Measurements from ENCODE around the gene GCNT1. TPM values are rescaled to one million over a fixed set of nuclear protein-coding genes. Genes with fewer than 3 reads are reported as not detected.
"Not testable (repeated sequence)": the region's sequence is repeated elsewhere in the genome, so short reads cannot be mapped to it uniquely, and the experiment has no call there.

Gene GCNT1
- total RNA-seq, 1 donor from 2014 or later, result 2.0 TPM

DNA sequence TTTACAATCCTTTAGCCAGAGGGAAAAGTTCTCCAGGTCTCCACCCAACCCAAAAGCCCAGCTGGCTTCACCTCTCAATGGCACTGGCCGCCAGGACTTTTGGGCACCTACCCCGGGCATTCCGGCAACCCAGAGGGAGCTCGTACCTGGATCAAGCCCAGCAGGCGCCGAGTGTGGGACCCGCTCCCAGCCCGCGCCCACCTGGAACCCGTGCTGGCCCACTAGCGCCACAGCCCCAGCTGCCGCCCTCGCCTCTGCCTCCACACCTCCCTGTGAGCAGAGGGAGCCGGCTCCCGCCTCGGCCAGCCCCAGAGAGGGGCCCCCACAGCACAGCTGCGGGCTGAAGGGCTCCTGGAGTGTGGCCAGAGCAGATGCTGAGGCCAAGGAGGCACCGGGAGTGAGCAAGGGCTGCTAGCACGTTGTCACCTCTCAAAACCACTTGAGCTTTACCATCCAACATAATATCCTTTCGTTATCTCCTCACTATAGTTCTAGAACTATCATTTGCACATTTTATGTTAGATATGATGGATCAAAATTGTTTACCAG, 69.7 kb downstream of the GCNT1 start:
- no peak for DNase-seq (ENCODE audit: low spot score)
- intact Hi-C loops (cut with DNase I), result no loop called here

DNA sequence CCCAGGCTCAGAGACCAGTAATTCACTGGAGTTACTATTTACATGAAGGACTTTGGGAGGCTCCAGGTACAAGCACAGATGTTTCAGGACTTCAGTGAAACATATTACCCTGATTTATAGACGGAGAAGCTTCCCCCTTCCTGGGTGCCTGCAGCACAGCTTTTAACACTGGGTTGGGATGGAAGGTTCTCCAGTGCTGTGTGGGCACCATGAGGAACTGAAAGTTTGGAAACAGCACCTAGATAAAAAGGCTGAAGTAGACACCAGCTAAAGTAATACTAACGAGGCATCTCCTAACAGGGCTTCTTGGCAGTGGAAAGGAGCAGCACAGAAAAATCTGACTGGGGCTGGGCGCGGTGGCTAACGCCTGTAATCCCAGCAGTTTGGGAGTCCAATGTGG, 70.7 kb downstream of the GCNT1 start:
- DNase-seq (ENCODE audit: low spot score), result no peak
- intact Hi-C loops (cut with DNase I), result no loop called here

DNA sequence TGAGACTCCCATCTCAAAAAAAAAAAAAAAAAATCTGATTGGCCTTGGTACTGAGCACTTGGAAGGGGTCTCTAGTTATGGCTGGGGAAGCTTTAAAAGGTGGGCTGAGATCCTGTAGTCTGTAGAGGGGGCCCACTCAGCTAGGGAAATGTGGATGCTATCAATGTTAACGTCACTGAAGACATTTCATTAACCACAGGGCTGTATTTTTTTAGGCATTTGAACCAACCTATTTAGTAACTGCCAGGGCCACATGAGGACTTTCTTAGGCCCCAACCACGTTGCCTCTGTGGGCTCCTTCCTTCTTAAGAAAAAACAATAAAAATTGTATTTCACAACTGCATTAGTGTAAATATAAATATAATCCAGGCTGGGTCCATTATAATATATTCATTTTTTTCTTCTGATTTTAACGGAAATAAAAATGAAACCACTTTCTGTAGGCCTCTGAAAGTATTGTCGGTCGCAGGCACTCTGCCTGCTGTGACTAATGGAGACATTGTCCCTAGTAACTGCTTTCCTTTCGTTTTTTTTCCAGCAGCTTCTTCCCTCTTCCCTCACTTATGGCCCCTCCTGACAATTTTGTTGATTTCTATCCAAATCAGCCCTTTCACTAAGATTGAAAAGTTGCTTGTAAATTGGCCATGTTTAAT, 71.6 kb downstream of the GCNT1 start:
- no peak for DNase-seq (ENCODE audit: low spot score)
- intact Hi-C loops (cut with DNase I), result no loop called here

DNA sequence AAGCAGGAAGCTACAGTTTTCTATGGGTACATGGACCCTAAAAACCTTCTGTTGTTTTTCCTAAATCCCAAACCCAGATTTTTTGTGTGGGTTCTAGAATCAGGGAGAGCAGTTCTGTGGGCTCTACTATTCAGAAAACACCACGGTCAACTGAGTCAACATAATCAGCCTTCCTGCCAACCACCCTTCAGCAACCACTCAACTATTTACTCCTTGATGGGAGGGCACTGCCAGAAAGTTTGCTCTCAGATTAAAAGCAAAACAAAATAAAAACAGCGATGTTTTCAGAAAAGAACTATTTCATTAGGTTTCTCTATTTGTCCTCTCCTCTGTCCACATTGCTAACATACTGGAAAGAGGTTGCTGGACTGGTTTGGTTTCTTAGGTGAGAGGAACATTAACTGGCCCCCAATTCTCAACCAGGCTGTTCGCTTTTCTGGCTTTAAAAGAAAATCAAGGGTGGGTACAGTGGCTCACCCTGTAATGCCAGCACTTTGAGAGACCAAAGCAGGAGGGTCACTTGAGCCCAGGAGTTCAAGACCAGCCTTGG, 72.3 kb downstream of the GCNT1 start:
- intact Hi-C loops (cut with DNase I), result no loop called here
- no peak for DNase-seq (ENCODE audit: low spot score)

DNA sequence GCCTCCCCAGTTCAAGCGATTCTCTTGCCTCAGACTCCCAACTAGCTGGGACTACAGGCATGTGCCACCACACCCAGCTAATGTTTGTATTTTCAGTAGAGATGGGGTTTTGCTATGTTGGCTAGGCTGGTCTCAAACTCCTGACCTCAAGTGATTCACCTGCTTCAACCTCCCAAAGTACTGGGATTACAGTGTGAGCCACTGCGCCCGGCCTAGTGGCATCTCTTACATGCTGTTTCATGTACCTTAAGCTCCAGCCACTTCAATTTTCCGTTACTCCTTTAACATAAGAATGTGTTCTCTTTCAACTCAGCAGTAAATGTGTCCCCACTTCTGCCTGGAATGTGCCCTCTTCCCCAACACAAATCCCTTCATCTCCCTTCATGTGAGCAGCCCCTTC, 73.9 kb downstream of the GCNT1 start:
- DNase-seq (ENCODE audit: low spot score); intact Hi-C loops (cut with DNase I): not testable (repeated sequence)

DNA sequence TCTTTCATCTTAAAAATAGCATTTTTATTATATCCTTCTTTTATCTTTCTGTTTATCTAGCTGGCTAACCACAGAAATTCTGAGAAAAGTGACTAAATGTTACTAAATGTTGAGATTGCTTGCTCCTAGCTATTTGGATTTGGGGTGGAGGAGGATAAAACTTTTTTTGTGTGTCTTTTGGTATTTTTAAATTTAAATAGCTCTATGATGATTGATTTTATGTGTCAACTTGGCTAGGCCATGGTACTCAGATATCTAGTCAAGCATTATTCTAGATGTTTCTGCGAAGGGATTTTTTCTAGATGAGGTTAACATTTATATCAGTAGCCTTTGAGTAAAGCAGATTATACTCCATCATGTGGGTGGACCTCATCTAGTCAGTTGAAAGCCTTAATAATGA, 75.0 kb downstream of the GCNT1 start:
- intact Hi-C loops (cut with DNase I), result no loop called here
- no peak for DNase-seq (ENCODE audit: low spot score)

DNA sequence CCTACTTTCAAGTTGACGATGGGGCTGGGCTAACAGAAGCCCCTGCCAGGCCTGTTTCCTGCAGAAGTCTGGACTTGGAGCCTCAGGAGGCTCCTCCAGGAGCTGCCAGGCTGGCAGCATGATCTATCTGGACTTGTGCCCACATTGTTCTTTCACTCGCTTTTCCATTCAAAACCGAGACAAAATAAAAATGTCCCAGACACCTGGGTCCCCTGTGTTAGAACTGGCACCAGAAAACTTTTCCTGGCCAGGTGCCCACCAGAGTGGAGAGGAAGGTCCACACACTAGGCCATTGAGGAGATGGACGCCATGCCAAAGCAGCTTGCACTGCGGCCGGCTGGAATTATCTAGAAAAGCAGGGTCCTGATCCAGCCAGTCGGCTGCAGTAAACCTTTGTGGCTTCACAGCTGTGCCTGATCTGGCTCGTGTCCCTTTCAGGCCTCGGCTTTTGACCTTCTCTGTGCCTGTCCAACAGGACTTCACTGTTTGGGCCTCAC, 78.2 kb downstream of the GCNT1 start:
- no peak for DNase-seq (ENCODE audit: low spot score)
- intact Hi-C loops (cut with DNase I), result no loop called here

DNA sequence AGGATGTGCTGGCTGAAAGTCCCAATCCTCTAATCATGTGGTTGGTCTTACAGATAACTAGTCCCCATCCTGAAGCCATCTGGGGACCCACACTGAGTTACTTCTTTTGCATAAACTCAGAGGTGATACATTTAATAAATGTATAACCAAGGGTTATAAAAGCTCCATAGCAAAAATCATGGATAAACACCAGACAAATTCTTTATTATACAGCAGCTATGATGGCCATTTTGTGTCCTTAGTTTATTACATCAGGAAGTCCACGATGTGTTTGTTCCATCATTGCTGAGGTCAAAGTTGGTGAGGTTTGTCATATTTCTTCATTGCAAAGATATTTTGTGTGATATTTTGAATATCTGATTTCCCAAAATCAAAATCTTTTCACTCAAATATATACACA, 80.2 kb downstream of the GCNT1 start:
- intact Hi-C loops (cut with DNase I), result no loop called here
- DNase-seq (ENCODE audit: low spot score), result no peak

DNA sequence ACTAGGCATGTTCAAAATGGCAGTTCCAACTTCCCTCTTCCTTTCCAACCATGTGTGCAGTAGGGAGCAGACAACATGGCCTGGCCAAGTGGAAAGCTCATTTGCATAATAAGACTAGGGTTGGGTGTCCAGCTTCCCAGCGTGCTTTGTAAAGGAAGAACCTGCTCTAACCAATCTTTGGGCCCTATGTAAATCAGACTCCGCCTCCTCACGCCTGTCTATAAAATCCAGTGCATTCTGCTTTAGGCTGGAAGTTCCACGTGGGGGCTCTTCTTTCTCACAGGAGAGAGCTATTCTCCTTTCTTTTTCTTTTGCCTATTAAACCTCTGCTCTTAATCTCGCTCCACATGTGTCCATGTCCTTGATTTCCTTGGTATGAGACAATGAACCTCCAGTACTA, 83.4 kb downstream of the GCNT1 start:
- intact Hi-C loops (cut with DNase I), result no loop called here
- DNase-seq (ENCODE audit: low spot score), result no peak

DNA sequence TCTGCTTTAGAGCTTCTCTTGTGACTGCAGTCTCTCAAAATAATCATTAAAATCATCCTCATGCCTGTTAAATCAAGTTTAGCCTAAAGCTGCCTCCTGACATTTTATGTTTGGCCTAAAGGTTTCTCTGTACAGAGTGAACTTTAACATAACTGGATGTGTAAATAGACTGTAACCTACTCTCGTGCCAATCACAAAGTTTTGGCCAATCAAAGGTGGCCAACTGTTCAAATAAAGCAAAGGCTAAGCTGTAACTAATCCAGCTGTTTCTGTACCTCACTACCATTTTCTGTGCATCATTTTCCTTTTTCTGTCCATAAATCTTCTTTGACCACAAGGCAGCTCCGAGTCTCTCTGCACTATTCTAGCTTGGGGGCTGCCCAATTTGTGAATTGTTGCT, 86.2 kb downstream of the GCNT1 start:
- no peak for DNase-seq (ENCODE audit: low spot score)
- intact Hi-C loops (cut with DNase I), result no loop called here

DNA sequence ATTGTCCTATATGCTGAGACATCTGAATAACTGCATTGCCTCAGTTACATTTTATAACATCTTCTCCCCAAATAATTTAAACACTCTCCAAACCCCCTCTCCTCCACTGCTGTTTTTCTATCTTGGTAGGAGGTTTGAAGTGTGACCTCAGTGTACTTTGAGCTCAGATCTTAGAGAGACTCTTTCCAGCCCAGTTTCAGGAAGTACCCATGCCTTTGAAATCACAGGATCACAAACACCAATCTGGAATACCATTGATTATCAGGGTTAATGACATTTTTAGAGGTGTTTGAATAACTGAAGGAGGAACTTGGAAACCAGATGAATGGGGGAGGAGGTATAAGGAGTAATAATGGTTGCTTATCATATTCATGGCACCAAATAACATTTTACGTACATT, 93.2 kb downstream of the GCNT1 start:
- intact Hi-C loops (cut with DNase I), result no loop called here
- no peak for DNase-seq (ENCODE audit: low spot score)

DNA sequence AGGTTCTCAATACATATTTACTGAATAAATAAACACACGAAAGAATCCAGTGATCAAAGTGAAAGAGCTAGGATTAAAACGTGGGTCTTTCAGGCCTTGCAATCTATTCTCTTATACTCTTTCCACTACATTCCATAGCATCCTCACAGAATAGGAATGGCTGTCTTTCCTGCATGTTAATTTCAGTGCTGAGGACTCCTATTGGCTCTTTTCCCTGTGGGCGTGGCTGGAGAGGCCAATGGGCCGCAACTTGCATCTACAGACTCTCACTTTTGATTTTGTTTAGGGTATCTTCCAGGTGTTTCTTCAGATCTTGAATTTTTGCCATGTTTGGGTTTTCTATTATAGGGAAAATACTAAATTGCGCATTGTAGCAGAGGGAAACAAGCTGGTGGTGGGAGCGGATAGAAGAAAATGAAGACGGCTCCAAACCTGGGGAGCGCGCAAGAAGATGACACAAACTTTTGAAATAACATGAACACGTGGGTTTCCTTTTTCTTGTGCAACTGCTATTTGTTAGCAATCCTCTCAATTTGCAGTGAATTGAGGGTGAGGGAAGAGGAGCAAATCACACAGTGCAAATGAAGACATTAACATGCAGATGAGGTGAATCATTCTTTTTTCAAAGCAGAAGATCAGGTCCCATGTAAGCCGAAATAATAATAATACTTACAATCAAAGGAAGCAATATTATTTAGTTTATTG, 93.9 kb downstream of the GCNT1 start:
- intact Hi-C loops (cut with DNase I), result no loop called here

DNA sequence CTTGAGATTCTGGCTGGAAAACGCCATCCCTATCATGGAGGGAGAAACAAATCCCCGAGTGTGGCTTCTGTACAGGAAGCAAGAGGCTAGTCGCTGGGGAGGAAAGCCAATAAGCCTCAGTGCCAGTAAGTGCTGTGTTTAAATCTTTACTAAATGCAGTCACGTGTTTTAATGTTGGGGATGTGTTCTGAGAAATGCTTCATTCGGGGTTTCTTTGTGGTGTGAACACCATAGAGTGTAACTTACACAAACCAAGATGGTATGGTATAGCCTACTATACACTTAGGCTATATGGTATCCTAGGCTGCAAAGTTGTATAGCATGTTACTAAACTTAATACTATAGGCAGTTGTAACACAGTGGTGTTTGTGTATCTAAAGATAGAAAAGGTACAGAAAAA, 94.7 kb downstream of the GCNT1 start:
- intact Hi-C loops (cut with DNase I), result no loop called here
- no peak for DNase-seq (ENCODE audit: low spot score)

More for the DNA sequence above, 93.9 kb downstream of the GCNT1 start:
- DNase-seq (ENCODE audit: low spot score), result no peak

Other genes starting within 250 kb of the GCNT1 start
- 18.1 TPM for gene RFK, start 64.8 kb upstream of the GCNT1 start, total RNA-seq